HG03175 (cell line): ENCODE data around the gene TXNDC2.

ENCODE experiments used
- ATAC-seq: cut with Tn5 transposase; IDR thresholded peaks from one replicate; pipeline ENCODE4 v1.9.1; 2021; ENCODE audit warnings: mild to moderate bottlenecking, moderate library complexity; ENCODE audit not compliant: unreplicated experiment

The TXNDC2 gene

DNA sequence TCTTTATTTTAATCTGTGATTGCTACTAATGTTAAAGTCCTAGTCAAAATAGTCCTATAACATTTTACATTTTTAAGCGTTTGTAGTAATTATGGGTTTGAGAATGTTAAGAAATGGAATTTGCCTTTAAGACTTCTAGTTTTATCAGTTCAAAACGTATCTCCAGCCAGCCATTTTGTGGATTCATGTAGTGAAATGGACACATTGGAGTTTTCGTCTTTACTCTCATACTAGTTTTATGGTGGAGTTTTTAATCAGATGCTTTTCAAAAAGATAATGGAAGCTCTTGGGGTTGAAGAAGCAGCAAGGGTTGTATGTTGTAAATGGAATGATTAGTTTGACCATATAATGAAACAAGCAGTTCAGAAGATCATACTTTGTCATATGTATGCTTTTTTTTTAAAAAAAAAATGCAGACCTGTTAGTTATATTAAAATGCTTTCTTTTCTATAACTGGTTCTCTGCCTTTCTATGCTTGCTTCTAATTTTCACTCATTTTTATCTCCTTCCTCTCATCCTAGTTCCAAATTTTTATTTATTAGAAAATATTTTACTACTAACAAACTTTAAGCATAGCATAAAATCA, 44.6 kb downstream of the TXNDC2 start:
- no peak for ATAC-seq

DNA sequence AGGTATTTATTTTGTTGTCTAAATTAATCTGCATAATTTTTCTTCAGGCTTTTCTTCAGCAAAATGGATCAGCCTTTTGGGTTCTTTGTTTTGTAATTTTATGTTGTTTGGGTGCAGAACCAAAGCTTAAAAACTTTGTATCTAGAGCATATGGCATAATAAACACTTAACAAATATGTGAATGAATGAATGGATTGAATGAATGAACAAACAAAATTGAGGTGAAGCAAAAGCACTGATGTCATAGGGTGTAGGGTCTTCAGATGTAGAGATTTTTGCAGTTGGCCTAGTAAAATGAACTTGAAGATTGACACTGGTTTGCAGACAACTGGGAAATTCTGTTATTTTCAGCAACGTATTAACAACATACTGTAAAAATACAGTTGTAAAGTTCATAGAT, 45.4 kb downstream of the TXNDC2 start:
- ATAC-seq, result no peak

DNA sequence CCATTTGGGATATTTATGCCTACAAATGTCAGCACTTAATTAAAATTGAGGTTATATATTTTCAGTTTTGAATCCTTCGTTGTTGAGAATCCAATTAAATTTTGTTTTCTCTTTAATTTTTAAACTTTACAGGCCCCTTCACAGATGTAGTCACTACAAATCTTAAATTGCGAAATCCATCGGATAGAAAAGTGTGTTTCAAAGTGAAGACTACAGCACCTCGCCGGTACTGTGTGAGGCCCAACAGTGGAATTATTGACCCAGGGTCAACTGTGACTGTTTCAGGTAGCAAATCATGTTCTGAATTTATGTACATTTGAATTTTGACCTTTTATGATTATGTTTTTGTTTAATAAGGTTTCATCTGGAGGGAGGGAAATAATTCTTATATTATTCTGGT, 45.9 kb downstream of the TXNDC2 start:
- ATAC-seq, result no peak

DNA sequence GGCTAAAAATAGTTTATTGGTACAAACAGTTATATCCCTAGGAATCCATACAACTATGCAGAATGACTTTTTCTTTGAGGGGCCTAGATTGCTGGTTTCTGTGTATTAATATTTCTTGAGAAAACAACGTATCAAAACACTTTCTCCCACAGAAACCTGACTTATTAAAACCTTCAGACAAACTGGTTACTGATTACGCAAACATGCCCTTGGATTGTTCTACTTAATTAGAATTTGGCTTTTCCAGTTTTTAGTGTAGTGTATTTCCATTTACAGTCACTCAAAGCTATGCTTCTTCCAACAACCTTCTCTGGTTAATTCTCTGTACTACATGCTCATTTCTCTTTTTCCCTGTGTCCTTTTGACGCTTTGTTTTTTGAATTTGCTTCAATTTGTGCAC, 48.1 kb downstream of the TXNDC2 start:
- no peak for ATAC-seq

DNA sequence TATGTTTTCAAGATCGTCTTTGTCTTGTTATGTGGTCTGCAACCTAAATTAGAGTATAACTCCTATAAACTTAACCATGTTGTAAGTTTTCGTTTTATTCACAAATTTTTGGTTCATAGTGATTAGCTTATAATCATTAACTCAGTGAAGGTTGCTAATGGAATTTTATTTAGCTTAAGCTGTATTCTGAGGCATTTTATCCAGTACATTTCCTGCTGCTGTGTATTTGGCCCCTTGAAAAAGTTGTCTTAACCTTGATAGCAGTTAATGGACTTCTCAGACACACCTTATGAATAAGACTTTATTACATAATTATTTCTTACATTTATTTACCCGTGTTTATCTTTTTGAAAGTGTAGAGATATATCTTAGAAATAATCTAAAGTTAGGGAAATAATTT, 48.5 kb downstream of the TXNDC2 start:
- ATAC-seq, result no peak
